ENCODE results near the gene HPCAL1. TPM values are rescaled to one million over a fixed set of nuclear protein-coding genes. Genes with fewer than 3 reads are reported as not detected.

Gene HPCAL1
- polyA plus RNA-seq, 3 donors, result 82.1 to 99.5 (median 98.0) TPM

GRCh38 chr2:10435820-10436204, 133.1 kb downstream of the HPCAL1 start:
- TF ChIP-seq CTCF (IDR thresholded peaks at IDR 0.05), result no peak
- no peak for DNase-seq
- 86% methylated on average over 8 of the region's 14 CpGs for WGBS (ENCODE audit: insufficient coverage)

GRCh38 chr2:10436583-10437110, 133.9 kb downstream of the HPCAL1 start:
- H3K4me3 Mint-ChIP-seq, result no peak overlapping the region
- no peak overlapping the region for H3K27ac Mint-ChIP-seq
- peaks cover 0 to 3% of the 10 kb centered on the region in 2 donors for H3K27me3 ChIP-seq (ENCODE audit: control insufficient read depth in 2 of 2, insufficient read depth in 2 of 2, low read length in 2 of 2)
- no peaks in the 10 kb centered on the region for H3K9me3 ChIP-seq (replicated peaks in 1 of 2; ENCODE audit: control insufficient read depth in 1 of 2, insufficient read depth in 1 of 2, low read length in 2 of 2)
- H3K36me3 Mint-ChIP-seq, result peaks cover 33 to 35% of the 10 kb centered on the region in 2 donors
- peaks cover 12% of the 10 kb centered on the region for H3K4me1 Mint-ChIP-seq
- peaks cover 7 to 15% (median 8%) of the 10 kb centered on the region in 3 donors for H3K27me3 Mint-ChIP-seq (ENCODE audit: low read depth in 3 of 3)
- H3K9me3 Mint-ChIP-seq, result peaks cover 0 to 2% (median 0%) of the 10 kb centered on the region in 7 donors
- 95% methylated on average over 13 of the region's 13 CpGs for WGBS (ENCODE audit: insufficient coverage)
- no peaks in the 10 kb centered on the region for H3K79me2 ChIP-seq (ENCODE audit: insufficient read depth, low read length)
- H4K20me1 ChIP-seq (ENCODE audit: insufficient read depth, low read length), result no peaks in the 10 kb centered on the region
- H2AFZ ChIP-seq (ENCODE audit: insufficient read depth, low read depth, low read length, poor library complexity, severe bottlenecking), result no peak overlapping the region
- intact Hi-C loops (cut with micrococcal nuclease), result loop anchor here (5.0 to 10.0 kb wide), 2 partner anchors 169 to 452 kb away; no protein-coding TSS in a partner anchor
- H3K36me3 ChIP-seq (replicated peaks in 1 of 2; ENCODE audit: control insufficient read depth in 1 of 2, insufficient read depth in 2 of 2, low read length in 2 of 2), result peaks cover 26 to 27% of the 10 kb centered on the region in 2 donors
- TF ChIP-seq CTCF (IDR thresholded peaks at IDR 0.05), result no peak
- H3K4me3 ChIP-seq (replicated peaks in 1 of 3; ENCODE audit: low read depth in 2 of 3, low read length in 3 of 3), result no peak overlapping the region
- H3K4me2 ChIP-seq (replicated peaks; ENCODE audit: extremely low read depth, low read length, poor library complexity, severe bottlenecking), result no peak overlapping the region
- no peak overlapping the region for H3K27ac ChIP-seq (ENCODE audit: low read depth in 1 of 2, low read length in 2 of 2)
- no peak for DNase-seq
- no peak overlapping the region for H3K9ac ChIP-seq (ENCODE audit: insufficient read depth, low read length, poor library complexity, severe bottlenecking)
- peaks cover 12 to 16% of the 10 kb centered on the region in 2 donors for H3K4me1 ChIP-seq (ENCODE audit: control insufficient read depth in 1 of 2, insufficient read depth in 2 of 2, low read length in 2 of 2)

More at GRCh38 chr2:10435820-10436204, 133.1 kb downstream of the HPCAL1 start:
- H3K27ac Mint-ChIP-seq, result no peak overlapping the region
- no peak overlapping the region for H3K4me3 ChIP-seq (replicated peaks in 1 of 3; ENCODE audit: low read depth in 2 of 3, low read length in 3 of 3)
- peaks cover 25 to 27% of the 10 kb centered on the region in 2 donors for H3K36me3 Mint-ChIP-seq
- peaks cover 7 to 15% (median 8%) of the 10 kb centered on the region in 3 donors for H3K27me3 Mint-ChIP-seq (ENCODE audit: low read depth in 3 of 3)
- H3K4me1 ChIP-seq (ENCODE audit: control insufficient read depth in 1 of 2, insufficient read depth in 2 of 2, low read length in 2 of 2), result peaks cover 12 to 17% of the 10 kb centered on the region in 2 donors
- no peak overlapping the region for H3K4me2 ChIP-seq (replicated peaks; ENCODE audit: extremely low read depth, low read length, poor library complexity, severe bottlenecking)
- H3K27me3 ChIP-seq (ENCODE audit: control insufficient read depth in 2 of 2, insufficient read depth in 2 of 2, low read length in 2 of 2), result peaks cover 0 to 6% of the 10 kb centered on the region in 2 donors
- intact Hi-C loops (cut with micrococcal nuclease), result loop anchor here (1.0 to 10.0 kb wide), 5 partner anchors 169 to 451 kb away; no protein-coding TSS in a partner anchor
- no peak overlapping the region for H2AFZ ChIP-seq (ENCODE audit: insufficient read depth, low read depth, low read length, poor library complexity, severe bottlenecking)
- H3K4me1 Mint-ChIP-seq, result peaks cover 14% of the 10 kb centered on the region
- no peaks in the 10 kb centered on the region for H3K9me3 ChIP-seq (replicated peaks in 1 of 2; ENCODE audit: control insufficient read depth in 1 of 2, insufficient read depth in 1 of 2, low read length in 2 of 2)
- H4K20me1 ChIP-seq (ENCODE audit: insufficient read depth, low read length), result no peaks in the 10 kb centered on the region
- H3K36me3 ChIP-seq (replicated peaks in 1 of 2; ENCODE audit: control insufficient read depth in 1 of 2, insufficient read depth in 2 of 2, low read length in 2 of 2), result peaks cover 18 to 19% of the 10 kb centered on the region in 2 donors
- H3K4me3 Mint-ChIP-seq, result no peak overlapping the region
- H3K27ac ChIP-seq (ENCODE audit: low read depth in 1 of 2, low read length in 2 of 2), result no peak overlapping the region
- H3K9me3 Mint-ChIP-seq, result peaks cover 0 to 2% (median 0%) of the 10 kb centered on the region in 7 donors
- H3K9ac ChIP-seq (ENCODE audit: insufficient read depth, low read length, poor library complexity, severe bottlenecking), result no peak overlapping the region
- H3K79me2 ChIP-seq (ENCODE audit: insufficient read depth, low read length), result no peaks in the 10 kb centered on the region
